HS-5 (cell line): Measurements from ENCODE around the gene ANKRD49.

ENCODE experiments used
- DNase-seq: peaks from one replicate; pipeline ENCODE4 v3.0.0-alpha.2; 2012; ENCODE audit warnings: low read depth

Gene ANKRD49

GRCh38 chr11:94507485-94507884 is 13.7 kb downstream of the ANKRD49 start:
- DNase-seq, result no peak

- DNase-seq, result no peak
Observed at GRCh38 chr11:94511932-94512781, 18.4 kb downstream of the ANKRD49 start, which contains the start of gene C11orf97. TSS of gene C11orf97 (plus strand) at chr11:94512461. CDS start at chr11:94512529, 68 bp downstream.

- DNase-seq, result no peak
Observed at GRCh38 chr11:94513091-94513490, 19.3 kb downstream of the ANKRD49 start.

GRCh38 chr11:94515398-94515797 is 21.6 kb downstream of the ANKRD49 start:
- DNase-seq, result no peak

GRCh38 chr11:94516725-94517124 is 22.9 kb downstream of the ANKRD49 start:
- no peak for DNase-seq

- DNase-seq, result no peak
Observed at GRCh38 chr11:94518300-94518699, 24.5 kb downstream of the ANKRD49 start.

GRCh38 chr11:94519478-94520084 is 25.8 kb downstream of the ANKRD49 start:
- no peak for DNase-seq

GRCh38 chr11:94521684-94522083 is 27.9 kb downstream of the ANKRD49 start:
- no peak for DNase-seq

- DNase-seq, result no peak
Observed at GRCh38 chr11:94524341-94524740, 30.6 kb downstream of the ANKRD49 start.

- no peak for DNase-seq
Observed at GRCh38 chr11:94525546-94526324, 32.0 kb downstream of the ANKRD49 start.

GRCh38 chr11:94526645-94527438 is 33.1 kb downstream of the ANKRD49 start:
- no peak for DNase-seq

- no peak for DNase-seq
Observed at GRCh38 chr11:94528551-94528950, 34.8 kb downstream of the ANKRD49 start.

- DNase-seq, result no peak
Observed at GRCh38 chr11:94532211-94532610, 38.4 kb downstream of the ANKRD49 start.

GRCh38 chr11:94533206-94533605 is 39.4 kb downstream of the ANKRD49 start:
- no peak for DNase-seq

- no peak for DNase-seq
Observed at GRCh38 chr11:94533696-94534630, 40.2 kb downstream of the ANKRD49 start.

GRCh38 chr11:94536386-94536785 is 42.6 kb downstream of the ANKRD49 start:
- no peak for DNase-seq

GRCh38 chr11:94537031-94537600 is 43.3 kb downstream of the ANKRD49 start:
- DNase-seq, result no peak

- no peak for DNase-seq
Observed at GRCh38 chr11:94539420-94539819, 45.6 kb downstream of the ANKRD49 start.

GRCh38 chr11:94543695-94544645 is 50.2 kb downstream of the ANKRD49 start, which contains the start of gene FUT4:
TSS of gene FUT4 (plus strand) at chr11:94543921. CDS start at chr11:94544134, 213 bp downstream.
- peak; percentile 67 for DNase-seq
